NCI-H1092 (cell line): ENCODE measurements around the gene MAN2A1.

Experiments used
- DNase-seq: peaks from one replicate; lab custom pipeline; 2025; lab: John Stamatoyannopoulos, UW

MAN2A1 gene

GRCh38 chr5:109689740-109690241, at the start of gene MAN2A1:
MAN2A1 (plus strand) TSS chr5:109689927; CDS start chr5:109690418, 491 bp downstream.
- no peak for DNase-seq

GRCh38 chr5:109640976-109641375, 48.8 kb upstream of the MAN2A1 start:
- DNase-seq = no peak

- DNase-seq = no peak
These were observed 45.9 kb upstream of the MAN2A1 start for GRCh38 chr5:109643791-109644350.

- no peak for DNase-seq
These were observed 44.9 kb upstream of the MAN2A1 start for GRCh38 chr5:109644829-109645228.

- DNase-seq = peak; percentile 75
These were observed 44.0 kb upstream of the MAN2A1 start for GRCh38 chr5:109645707-109646192.

- DNase-seq = no peak
These were observed 40.4 kb upstream of the MAN2A1 start for GRCh38 chr5:109649318-109649717.

- DNase-seq = no peak
These were observed 39.2 kb upstream of the MAN2A1 start for GRCh38 chr5:109650493-109650892.

GRCh38 chr5:109652096-109652495, 37.6 kb upstream of the MAN2A1 start:
- DNase-seq = no peak

- DNase-seq = no peak
These were observed 36.7 kb upstream of the MAN2A1 start for GRCh38 chr5:109653042-109653441.

- DNase-seq = no peak
These were observed 36.0 kb upstream of the MAN2A1 start for GRCh38 chr5:109653561-109654239.

GRCh38 chr5:109654455-109654854, 35.3 kb upstream of the MAN2A1 start:
- DNase-seq = no peak

- DNase-seq = no peak
These were observed 33.9 kb upstream of the MAN2A1 start for GRCh38 chr5:109655841-109656240.

- DNase-seq = no peak
These were observed 32.9 kb upstream of the MAN2A1 start for GRCh38 chr5:109656829-109657228.

- no peak for DNase-seq
These were observed 29.8 kb upstream of the MAN2A1 start for GRCh38 chr5:109659901-109660300.

GRCh38 chr5:109660301-109660700, 29.4 kb upstream of the MAN2A1 start:
- DNase-seq = no peak

- DNase-seq = no peak
These were observed 21.5 kb upstream of the MAN2A1 start for GRCh38 chr5:109668237-109668636.

GRCh38 chr5:109668668-109669422, 20.9 kb upstream of the MAN2A1 start:
- no peak for DNase-seq

GRCh38 chr5:109669991-109670706, 19.6 kb upstream of the MAN2A1 start:
- no peak for DNase-seq

GRCh38 chr5:109671136-109671535, 18.6 kb upstream of the MAN2A1 start:
- DNase-seq = no peak

GRCh38 chr5:109674596-109674995, 15.1 kb upstream of the MAN2A1 start:
- DNase-seq = no peak

GRCh38 chr5:109676920-109677319, 12.8 kb upstream of the MAN2A1 start:
- DNase-seq = no peak

GRCh38 chr5:109678447-109678846, 11.3 kb upstream of the MAN2A1 start:
- DNase-seq = no peak
